Keratinocyte (primary cell): ENCODE data around the gene PRKAG2. TPM values are rescaled to one million over a fixed set of nuclear protein-coding genes. Genes with fewer than 3 reads are reported as not detected.

Experiments
- DNase-seq: peaks from one replicate; pipeline ENCODE4 v3.0.0-alpha.2; 2011; ENCODE audit warnings: low read depth, missing footprints, low spot score
- FAIRE-seq: peaks from 2 replicates; lab custom pipeline; 2011; peaks lifted over from hg19 to GRCh38; lab: Jason Lieb, UNC
- H2AFZ ChIP-seq: 2 replicates; pipeline ENCODE4 v1.6.0; 2012; ENCODE audit warnings: low read length, control low read depth, inconsistent platforms; ENCODE audit not compliant: control insufficient read depth
- H3K27ac ChIP-seq: 2 replicates; pipeline ENCODE4 v1.5.1; 2011; ENCODE audit warnings: low read length; ENCODE audit not compliant: control insufficient read depth, insufficient read depth
- H3K27me3 ChIP-seq: 3 replicates; pipeline ENCODE4 v1.6.0; 2011; ENCODE audit warnings: low read length; ENCODE audit not compliant: control insufficient read depth, insufficient read depth; ENCODE audit errors: extremely low read depth
- H3K36me3 ChIP-seq, 2 experiments: 2 replicates in 1 of 2; 3 replicates in 1 of 2; pipeline ENCODE4 v1.5.1; 2011; ENCODE audit warnings: low read length in 2 of 2, mild to moderate bottlenecking in 1 of 2; ENCODE audit not compliant: control insufficient read depth in 2 of 2, insufficient read depth in 2 of 2; ENCODE audit errors: extremely low read depth in 1 of 2
- H3K4me1 ChIP-seq: 3 replicates; pipeline ENCODE4 v1.5.1; 2011; ENCODE audit warnings: low read length; ENCODE audit not compliant: control insufficient read depth, insufficient read depth; ENCODE audit errors: extremely low read depth
- H3K4me2 ChIP-seq: 3 replicates; pipeline ENCODE4 v1.6.0; 2011; ENCODE audit warnings: low read depth, low read length; ENCODE audit not compliant: control insufficient read depth, insufficient read depth; ENCODE audit errors: extremely low read depth
- H3K4me3 ChIP-seq, 3 experiments: fragments of 200-600 bp in 1 of 3; sonication (generic) in 1 of 3; 2 replicates in 2 of 3; 3 replicates in 1 of 3; pipeline ENCODE4 v1.5.1; 2011 to 2016; ENCODE audit warnings: low read length in 3 of 3, mild to moderate bottlenecking in 3 of 3, control low read depth in 2 of 3, inconsistent platforms in 1 of 3, low read depth in 1 of 3, mixed read lengths in 1 of 3, mixed run types in 1 of 3, moderate library complexity in 1 of 3; ENCODE audit not compliant: control insufficient read depth in 2 of 3, insufficient read depth in 2 of 3; ENCODE audit errors: extremely low read depth in 1 of 3
- H3K79me2 ChIP-seq: 2 replicates; pipeline ENCODE4 v1.6.0; 2012; ENCODE audit warnings: low read length; ENCODE audit not compliant: control insufficient read depth, insufficient read depth
- H3K9ac ChIP-seq: 3 replicates; pipeline ENCODE4 v1.6.0; 2011; ENCODE audit warnings: low read length; ENCODE audit not compliant: control insufficient read depth, insufficient read depth; ENCODE audit errors: extremely low read depth
- H3K9me1 ChIP-seq: 3 replicates; pipeline ENCODE4 v1.6.0; 2011; ENCODE audit warnings: low read length; ENCODE audit not compliant: control insufficient read depth, insufficient read depth; ENCODE audit errors: extremely low read depth
- H3K9me3 ChIP-seq: 2 replicates; pipeline ENCODE4 v1.5.1; 2012; ENCODE audit warnings: low read depth, low read length; ENCODE audit not compliant: control insufficient read depth
- H4K20me1 ChIP-seq: 3 replicates; pipeline ENCODE4 v1.6.0; 2011; ENCODE audit warnings: low read length; ENCODE audit not compliant: control insufficient read depth, insufficient read depth; ENCODE audit errors: extremely low read depth
- EZH2 ChIP-seq: IDR thresholded peaks from one replicate; pipeline ENCODE4 v1.6.1; 2012; ENCODE audit warnings: inconsistent platforms, mild to moderate bottlenecking, low read length, moderate library complexity
- dilution Hi-C: fragments of 300-500 bp; cut with MboI; formaldehyde crosslinking; loops from one replicate; pipeline ENCODE4 v1.7.0; 2020; ENCODE audit warnings: low sequenced_read_pairs; ENCODE audit not compliant: extremely low pct_ligation_motif_present
- polyA plus RNA-seq, 5 experiments: library from polyadenylated mRNA; depleted of rRNA in 3 of 5; stranded (reverse) in 3 of 5; stranded (forward) in 1 of 5; unstranded in 1 of 5; fragments of >200 nt; gene quantifications; 1 replicate in 1 of 5; 2 replicates in 3 of 5; 3 replicates in 1 of 5; pipeline versions ENCODE4 v1.2.1 to v1.2.3, GENCODE V29; 2011 to 2012; ENCODE audit warnings: missing spikeins in 2 of 5, low read depth in 1 of 5, low replicate concordance in 1 of 5
- TF ChIP-seq, protein P1 (sequence below), 3 experiments: IDR thresholded peaks in 1 of 3; conservative IDR thresholded peaks in 1 of 3; optimal IDR thresholded peaks in 1 of 3; 2 replicates in 2 of 3; 3 replicates in 1 of 3; pipeline versions ENCODE3 to v1.5.1; 2011; ENCODE audit warnings: low read length in 3 of 3, mild to moderate bottlenecking in 3 of 3, moderate library complexity in 2 of 3, control low read depth in 1 of 3, inconsistent platforms in 1 of 3; ENCODE audit not compliant: insufficient read depth in 2 of 3; ENCODE audit errors: extremely low read depth in 1 of 3

Gene PRKAG2
- polyA plus RNA-seq, 1 donor (not counting 4 experiments of a cell fraction or from before 2014, with no cell fraction given) = 39.5 TPM

DNA sequence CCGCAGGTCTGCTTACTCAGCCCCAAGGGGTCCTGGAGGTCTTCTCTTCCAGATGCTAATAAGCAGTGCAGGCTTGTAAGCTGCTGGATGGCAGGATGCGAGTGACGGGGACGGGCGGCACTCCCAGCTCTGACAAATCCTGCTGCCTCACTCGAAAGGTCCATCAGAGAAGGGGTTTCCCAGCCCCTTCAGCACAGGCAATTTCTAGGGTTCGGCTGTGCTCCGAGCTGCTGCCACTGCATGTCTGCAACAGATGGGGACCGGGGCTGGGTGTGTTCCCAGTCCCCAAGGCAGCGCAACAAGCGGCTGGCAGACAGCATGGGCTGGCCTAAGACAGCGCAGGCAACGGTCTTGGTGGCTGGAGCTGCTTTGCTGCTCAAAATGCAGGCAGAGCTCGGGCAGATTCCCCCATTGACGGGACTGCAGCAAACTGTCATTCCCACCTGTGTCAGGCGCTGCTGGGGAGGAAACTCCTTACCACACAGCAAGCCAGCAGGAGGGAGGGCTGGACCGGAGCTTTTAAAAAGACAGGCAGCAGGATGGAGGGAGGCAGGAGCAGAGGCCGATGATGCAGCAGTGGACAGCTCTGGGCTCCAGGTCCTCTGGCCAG lies 62.4 kb downstream of the PRKAG2 start:
- H3K79me2 ChIP-seq = no peaks in the 10 kb centered on the region

GRCh38 chr7:151813997-151814396 lies 62.9 kb downstream of the PRKAG2 start:
- H3K9me3 ChIP-seq = no peaks in the 10 kb centered on the region
- no peak for FAIRE-seq
- H3K9me1 ChIP-seq = no peaks in the 10 kb centered on the region
- no peaks in the 10 kb centered on the region for H3K36me3 ChIP-seq
- H3K4me2 ChIP-seq = no peak overlapping the region
- H4K20me1 ChIP-seq = no peaks in the 10 kb centered on the region
- H3K27me3 ChIP-seq = peaks cover 7% of the 10 kb centered on the region
- dilution Hi-C loops = no loop called here
- H3K4me3 ChIP-seq = no peak overlapping the region
- no peak overlapping the region for H3K9ac ChIP-seq
- H3K79me2 ChIP-seq = no peaks in the 10 kb centered on the region
- TF ChIP-seq EZH2 = no peak
- TF ChIP-seq, protein P1, sequence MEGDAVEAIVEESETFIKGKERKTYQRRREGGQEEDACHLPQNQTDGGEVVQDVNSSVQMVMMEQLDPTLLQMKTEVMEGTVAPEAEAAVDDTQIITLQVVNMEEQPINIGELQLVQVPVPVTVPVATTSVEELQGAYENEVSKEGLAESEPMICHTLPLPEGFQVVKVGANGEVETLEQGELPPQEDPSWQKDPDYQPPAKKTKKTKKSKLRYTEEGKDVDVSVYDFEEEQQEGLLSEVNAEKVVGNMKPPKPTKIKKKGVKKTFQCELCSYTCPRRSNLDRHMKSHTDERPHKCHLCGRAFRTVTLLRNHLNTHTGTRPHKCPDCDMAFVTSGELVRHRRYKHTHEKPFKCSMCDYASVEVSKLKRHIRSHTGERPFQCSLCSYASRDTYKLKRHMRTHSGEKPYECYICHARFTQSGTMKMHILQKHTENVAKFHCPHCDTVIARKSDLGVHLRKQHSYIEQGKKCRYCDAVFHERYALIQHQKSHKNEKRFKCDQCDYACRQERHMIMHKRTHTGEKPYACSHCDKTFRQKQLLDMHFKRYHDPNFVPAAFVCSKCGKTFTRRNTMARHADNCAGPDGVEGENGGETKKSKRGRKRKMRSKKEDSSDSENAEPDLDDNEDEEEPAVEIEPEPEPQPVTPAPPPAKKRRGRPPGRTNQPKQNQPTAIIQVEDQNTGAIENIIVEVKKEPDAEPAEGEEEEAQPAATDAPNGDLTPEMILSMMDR (optimal IDR thresholded peaks at IDR 0.05 in 1 of 3, IDR thresholded peaks at IDR 0.05 in 1 of 3, conservative IDR thresholded peaks at IDR 0.05 in 1 of 3; ENCODE audit: extremely low read depth in 1 of 3, insufficient read depth in 2 of 3, low read length in 3 of 3) = no peak
- no peak for DNase-seq
- no peak overlapping the region for H2AFZ ChIP-seq
- H3K4me1 ChIP-seq = no peaks in the 10 kb centered on the region
- H3K27ac ChIP-seq = no peak overlapping the region

More for the DNA sequence above, 62.4 kb downstream of the PRKAG2 start:
- DNase-seq (no peak), FAIRE-seq (no peak)
- Histone ChIP-seq H3K27ac (no peak overlapping the region), H3K9ac (no peak overlapping the region), H3K4me3 (no peak overlapping the region), H3K9me1 (no peaks in the 10 kb centered on the region), H3K4me2 (no peak overlapping the region), H3K36me3 (no peaks in the 10 kb centered on the region), H4K20me1 (no peaks in the 10 kb centered on the region), H3K4me1 (no peaks in the 10 kb centered on the region), H3K9me3 (no peaks in the 10 kb centered on the region), H2AFZ (no peak overlapping the region), H3K27me3 (peaks cover 7% of the 10 kb centered on the region)
- no peak for TF ChIP-seq EZH2
- TF ChIP-seq, protein P1 (optimal IDR thresholded peaks at IDR 0.05 in 1 of 3, IDR thresholded peaks at IDR 0.05 in 1 of 3, conservative IDR thresholded peaks at IDR 0.05 in 1 of 3; ENCODE audit: extremely low read depth in 1 of 3, insufficient read depth in 2 of 3, low read length in 3 of 3) = no peak
- dilution Hi-C loops = no loop called here
